Astrocyte (in vitro differentiated cells and primary cell): ENCODE measurements around the gene IL16. TPM values are rescaled to one million over a fixed set of nuclear protein-coding genes. Genes with fewer than 3 reads are reported as not detected.

Experiments used
- DNase-seq: peaks from one replicate; pipeline ENCODE4 v3.0.0-alpha.2; 2010; ENCODE audit warnings: low read depth
- FAIRE-seq: peaks from 2 replicates; lab custom pipeline; 2011; peaks lifted over from hg19 to GRCh38; lab: Jason Lieb, UNC
- H2AFZ ChIP-seq: 2 replicates; pipeline ENCODE4 v1.6.0; 2012; ENCODE audit warnings: low read depth, low read length, inconsistent platforms
- H3K27ac ChIP-seq: 2 replicates; pipeline ENCODE4 v1.5.1; 2011; ENCODE audit warnings: low read depth, low read length, inconsistent platforms
- H3K27me3 ChIP-seq: 2 replicates; pipeline ENCODE4 v1.6.0; 2011; ENCODE audit warnings: low read length, inconsistent platforms; ENCODE audit not compliant: insufficient read depth
- H3K36me3 ChIP-seq: 2 replicates; pipeline ENCODE4 v1.5.1; 2011; ENCODE audit warnings: low read length, inconsistent platforms; ENCODE audit not compliant: insufficient read depth
- H3K4me1 ChIP-seq: 2 replicates; pipeline ENCODE4 v1.5.1; 2011; ENCODE audit warnings: low read length, inconsistent platforms; ENCODE audit not compliant: insufficient read depth
- H3K4me2 ChIP-seq: 2 replicates; pipeline ENCODE4 v1.6.0; 2012; ENCODE audit warnings: low read length, inconsistent platforms
- H3K4me3 ChIP-seq: 2 replicates; pipeline ENCODE4 v1.5.1; 2011; ENCODE audit warnings: low read depth, mild to moderate bottlenecking, low read length, inconsistent platforms; ENCODE audit not compliant: insufficient read depth
- H3K79me2 ChIP-seq: 2 replicates; pipeline ENCODE4 v1.6.0; 2012; ENCODE audit warnings: mild to moderate bottlenecking, low read length, inconsistent platforms; ENCODE audit not compliant: insufficient read depth
- H3K9ac ChIP-seq: 2 replicates; pipeline ENCODE4 v1.6.0; 2012; ENCODE audit warnings: mild to moderate bottlenecking, low read length, inconsistent platforms
- H3K9me3 ChIP-seq: 2 replicates; pipeline ENCODE4 v1.5.1; 2012; ENCODE audit warnings: low read depth, mild to moderate bottlenecking, low read length, inconsistent platforms; ENCODE audit not compliant: insufficient read depth
- H4K20me1 ChIP-seq: 2 replicates; pipeline ENCODE4 v1.6.0; 2012; ENCODE audit warnings: low read length, inconsistent platforms; ENCODE audit not compliant: insufficient read depth
- H3K27ac Mint-ChIP-seq: one replicate; pipeline ENCODE4 v1.8.0; 2021; ENCODE audit warnings: mild to moderate bottlenecking, mixed read lengths; ENCODE audit not compliant: unreplicated experiment
- H3K27me3 Mint-ChIP-seq: one replicate; pipeline ENCODE4 v1.8.0; 2021; ENCODE audit warnings: low read depth, mixed read lengths; ENCODE audit not compliant: unreplicated experiment
- H3K36me3 Mint-ChIP-seq: one replicate; pipeline ENCODE4 v1.8.0; 2021; ENCODE audit warnings: low read depth, mixed read lengths; ENCODE audit not compliant: unreplicated experiment
- H3K4me1 Mint-ChIP-seq: one replicate; pipeline ENCODE4 v1.8.0; 2021; ENCODE audit warnings: low read depth, mixed read lengths; ENCODE audit not compliant: unreplicated experiment
- H3K4me3 Mint-ChIP-seq: one replicate; pipeline ENCODE4 v1.8.0; 2021; ENCODE audit warnings: mild to moderate bottlenecking, moderate library complexity, mixed read lengths; ENCODE audit not compliant: unreplicated experiment
- H3K9me3 Mint-ChIP-seq: one replicate; pipeline ENCODE4 v1.8.0; 2021; ENCODE audit warnings: mild to moderate bottlenecking, mixed read lengths; ENCODE audit not compliant: unreplicated experiment
- CTCF ChIP-seq: IDR thresholded peaks from 2 replicates; pipeline ENCODE4 v1.5.1; 2011; ENCODE audit warnings: low read depth, mild to moderate bottlenecking, inconsistent platforms, low read length, moderate library complexity; ENCODE audit not compliant: insufficient read depth
- EZH2 ChIP-seq: IDR thresholded peaks from 2 replicates; pipeline ENCODE4 v1.6.1; 2012; ENCODE audit warnings: mild to moderate bottlenecking, low read length, inconsistent platforms; ENCODE audit not compliant: insufficient read depth
- total RNA-seq: library from RNA; stranded (reverse); gene quantifications from 2 replicates; pipeline ENCODE4 v1.2.1, GENCODE V29; 2021

Gene IL16
- total RNA-seq, 1 donor from 2014 or later = 0.36 TPM

- Mint-ChIP-seq H3K4me3 (no peak overlapping the region), H3K9me3 (no peaks in the 10 kb centered on the region), H3K4me1 (peaks cover 1% of the 10 kb centered on the region), H3K27ac (no peak overlapping the region), H3K27me3 (peaks cover 8% of the 10 kb centered on the region), H3K36me3 (no peaks in the 10 kb centered on the region)
- H4K20me1 ChIP-seq = no peaks in the 10 kb centered on the region
- H3K4me3 ChIP-seq = no peak overlapping the region
- H3K9ac ChIP-seq = no peak overlapping the region
- DNase-seq (peak; percentile 59), FAIRE-seq (peak; percentile 43)
- H2AFZ ChIP-seq = no peak overlapping the region
- no peak overlapping the region for H3K27ac ChIP-seq
- H3K36me3 ChIP-seq = no peaks in the 10 kb centered on the region
- no peaks in the 10 kb centered on the region for H3K79me2 ChIP-seq
- H3K9me3 ChIP-seq = no peaks in the 10 kb centered on the region
- TF ChIP-seq CTCF (no peak), EZH2 (no peak)
- peaks cover 5% of the 10 kb centered on the region for H3K4me1 ChIP-seq
- H3K4me2 ChIP-seq = no peak overlapping the region
- peaks cover 15% of the 10 kb centered on the region for H3K27me3 ChIP-seq
Observed at GRCh38 chr15:81297147-81297572, 100.5 kb downstream of the IL16 start.

- FAIRE-seq = no peak
- Histone ChIP-seq H3K4me3 (no peak overlapping the region), H3K79me2 (no peaks in the 10 kb centered on the region), H3K36me3 (no peaks in the 10 kb centered on the region), H4K20me1 (no peaks in the 10 kb centered on the region), H3K4me1 (peaks cover 5% of the 10 kb centered on the region), H3K9me3 (no peaks in the 10 kb centered on the region), H3K27me3 (peaks cover 15% of the 10 kb centered on the region), H2AFZ (no peak overlapping the region), H3K9ac (no peak overlapping the region), H3K4me2 (no peak overlapping the region), H3K27ac (no peak overlapping the region)
- Mint-ChIP-seq H3K27me3 (peaks cover 8% of the 10 kb centered on the region), H3K4me1 (peaks cover 1% of the 10 kb centered on the region), H3K36me3 (no peaks in the 10 kb centered on the region), H3K4me3 (no peak overlapping the region), H3K9me3 (no peaks in the 10 kb centered on the region), H3K27ac (no peak overlapping the region)
- DNase-seq = no peak
- TF ChIP-seq CTCF = no peak
- no peak for TF ChIP-seq EZH2
Observed at GRCh38 chr15:81297603-81298575, 101.2 kb downstream of the IL16 start.

GRCh38 chr15:81298611-81299010 is 101.9 kb downstream of the IL16 start:
- peaks cover 11% of the 10 kb centered on the region for H3K4me1 ChIP-seq
- H3K4me2 ChIP-seq = no peak overlapping the region
- peaks cover 8% of the 10 kb centered on the region for H3K27me3 Mint-ChIP-seq
- no peaks in the 10 kb centered on the region for H4K20me1 ChIP-seq
- no peaks in the 10 kb centered on the region for H3K36me3 ChIP-seq
- FAIRE-seq (no peak), DNase-seq (no peak)
- peaks cover 2% of the 10 kb centered on the region for H3K36me3 Mint-ChIP-seq
- no peaks in the 10 kb centered on the region for H3K9me3 ChIP-seq
- H3K4me3 Mint-ChIP-seq = no peak overlapping the region
- H3K27ac Mint-ChIP-seq = no peak overlapping the region
- no peak overlapping the region for H2AFZ ChIP-seq
- H3K9ac ChIP-seq = no peak overlapping the region
- TF ChIP-seq CTCF = no peak
- no peak for TF ChIP-seq EZH2
- no peaks in the 10 kb centered on the region for H3K79me2 ChIP-seq
- H3K4me1 Mint-ChIP-seq = peaks cover 1% of the 10 kb centered on the region
- H3K4me3 ChIP-seq = no peak overlapping the region
- H3K27me3 ChIP-seq = peaks cover 13% of the 10 kb centered on the region
- H3K9me3 Mint-ChIP-seq = no peaks in the 10 kb centered on the region
- H3K27ac ChIP-seq = no peak overlapping the region
